Type B pancreatic cell (in vitro differentiated cells): ENCODE results near the gene ZMIZ1. TPM values are rescaled to one million over a fixed set of nuclear protein-coding genes. Genes with fewer than 3 reads are reported as not detected.

ENCODE experiments used
- DNase-seq: peaks from one replicate; pipeline ENCODE4 v3.0.0; 2021; ENCODE audit warnings: mixed read lengths; ENCODE audit not compliant: unreplicated experiment; ENCODE audit errors: extremely low spot score
- H3K27ac Mint-ChIP-seq: 2 replicates; pipeline ENCODE4 v1.8.0; 2021; ENCODE audit warnings: mild to moderate bottlenecking, mixed read lengths
- H3K27me3 Mint-ChIP-seq: 2 replicates; pipeline ENCODE4 v1.8.0; 2021; ENCODE audit warnings: mixed read lengths
- H3K36me3 Mint-ChIP-seq: 2 replicates; pipeline ENCODE4 v1.8.0; 2021; ENCODE audit warnings: mixed read lengths
- H3K4me1 Mint-ChIP-seq: one replicate; pipeline ENCODE4 v1.8.0; 2021; ENCODE audit warnings: mixed read lengths; ENCODE audit not compliant: unreplicated experiment
- H3K4me3 Mint-ChIP-seq: 2 replicates; pipeline ENCODE4 v1.8.0; 2021; ENCODE audit warnings: mild to moderate bottlenecking, mixed read lengths
- H3K9me3 Mint-ChIP-seq: 2 replicates; pipeline ENCODE4 v1.8.0; 2021; ENCODE audit warnings: mixed read lengths
- total RNA-seq: library from RNA; stranded (reverse); gene quantifications from 2 replicates; pipeline ENCODE4 v1.2.1, GENCODE V29; 2021; ENCODE audit warnings: low replicate concordance
- TF ChIP-seq, protein P1 (sequence below): fragments of 200-600 bp; sonication (generic); conservative IDR thresholded peaks from 2 replicates; pipeline ENCODE4 v1.5.0; 2021; ENCODE audit warnings: antibody characterized with exemption, mild to moderate bottlenecking

The ZMIZ1 gene
- total RNA-seq, 1 donor from 2014 or later = 102 TPM

DNA sequence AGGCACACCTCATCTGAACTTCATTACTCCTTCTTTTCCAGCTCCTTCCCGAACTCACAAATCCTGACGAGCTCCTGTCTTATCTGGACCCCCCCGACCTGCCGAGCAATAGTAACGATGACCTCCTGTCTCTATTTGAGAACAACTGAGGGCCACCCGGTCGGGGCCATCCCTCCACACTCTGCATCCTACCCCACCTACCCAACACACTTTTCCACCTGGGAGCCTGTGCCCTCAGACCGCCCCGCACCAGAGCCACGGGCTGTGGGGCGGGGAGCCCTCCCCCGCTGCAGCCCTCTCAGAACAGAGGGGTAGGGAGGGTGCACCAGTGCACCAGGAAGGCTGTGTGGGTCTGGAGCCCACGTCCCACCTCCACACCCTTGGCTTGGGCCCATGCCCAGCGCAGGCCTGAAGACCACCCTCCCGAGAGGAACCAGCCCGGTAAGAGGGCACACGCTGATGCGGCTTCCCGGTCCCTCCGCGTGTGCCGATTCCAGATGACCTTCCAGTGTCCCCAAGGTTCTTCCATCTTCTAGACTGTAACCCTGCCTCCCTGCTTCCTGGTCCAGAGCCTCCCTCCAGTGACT, 243.9 kb downstream of the ZMIZ1 start:
- Mint-ChIP-seq H3K4me1 (peaks cover 15% of the 10 kb centered on the region), H3K4me3 (no peak overlapping the region), H3K27me3 (no peaks in the 10 kb centered on the region), H3K9me3 (no peaks in the 10 kb centered on the region), H3K36me3 (peaks cover 8% of the 10 kb centered on the region), H3K27ac (no peak overlapping the region)
- TF ChIP-seq, protein P1, sequence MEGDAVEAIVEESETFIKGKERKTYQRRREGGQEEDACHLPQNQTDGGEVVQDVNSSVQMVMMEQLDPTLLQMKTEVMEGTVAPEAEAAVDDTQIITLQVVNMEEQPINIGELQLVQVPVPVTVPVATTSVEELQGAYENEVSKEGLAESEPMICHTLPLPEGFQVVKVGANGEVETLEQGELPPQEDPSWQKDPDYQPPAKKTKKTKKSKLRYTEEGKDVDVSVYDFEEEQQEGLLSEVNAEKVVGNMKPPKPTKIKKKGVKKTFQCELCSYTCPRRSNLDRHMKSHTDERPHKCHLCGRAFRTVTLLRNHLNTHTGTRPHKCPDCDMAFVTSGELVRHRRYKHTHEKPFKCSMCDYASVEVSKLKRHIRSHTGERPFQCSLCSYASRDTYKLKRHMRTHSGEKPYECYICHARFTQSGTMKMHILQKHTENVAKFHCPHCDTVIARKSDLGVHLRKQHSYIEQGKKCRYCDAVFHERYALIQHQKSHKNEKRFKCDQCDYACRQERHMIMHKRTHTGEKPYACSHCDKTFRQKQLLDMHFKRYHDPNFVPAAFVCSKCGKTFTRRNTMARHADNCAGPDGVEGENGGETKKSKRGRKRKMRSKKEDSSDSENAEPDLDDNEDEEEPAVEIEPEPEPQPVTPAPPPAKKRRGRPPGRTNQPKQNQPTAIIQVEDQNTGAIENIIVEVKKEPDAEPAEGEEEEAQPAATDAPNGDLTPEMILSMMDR = no peak
- DNase-seq = no peak

GRCh38 chr10:79313320-79313719, 244.6 kb downstream of the ZMIZ1 start:
- Mint-ChIP-seq H3K4me3 (no peak overlapping the region), H3K4me1 (peaks cover 21% of the 10 kb centered on the region), H3K9me3 (no peaks in the 10 kb centered on the region), H3K27me3 (no peaks in the 10 kb centered on the region), H3K36me3 (peaks cover 4% of the 10 kb centered on the region), H3K27ac (no peak overlapping the region)
- TF ChIP-seq, protein P1 = no peak
- DNase-seq = no peak

- peaks cover 25% of the 10 kb centered on the region for H3K4me1 Mint-ChIP-seq
- no peak for DNase-seq
- no peak overlapping the region for H3K4me3 Mint-ChIP-seq
- H3K9me3 Mint-ChIP-seq = no peaks in the 10 kb centered on the region
- peaks cover 4% of the 10 kb centered on the region for H3K36me3 Mint-ChIP-seq
- H3K27me3 Mint-ChIP-seq = no peaks in the 10 kb centered on the region
- peak overlapping the region; percentile 64 for H3K27ac Mint-ChIP-seq
- TF ChIP-seq, protein P1 = no peak
These were observed 245.2 kb downstream of the ZMIZ1 start for GRCh38 chr10:79313911-79314439.

- H3K27ac Mint-ChIP-seq = no peak overlapping the region
These were observed 246.2 kb downstream of the ZMIZ1 start for GRCh38 chr10:79314761-79315601.

DNA sequence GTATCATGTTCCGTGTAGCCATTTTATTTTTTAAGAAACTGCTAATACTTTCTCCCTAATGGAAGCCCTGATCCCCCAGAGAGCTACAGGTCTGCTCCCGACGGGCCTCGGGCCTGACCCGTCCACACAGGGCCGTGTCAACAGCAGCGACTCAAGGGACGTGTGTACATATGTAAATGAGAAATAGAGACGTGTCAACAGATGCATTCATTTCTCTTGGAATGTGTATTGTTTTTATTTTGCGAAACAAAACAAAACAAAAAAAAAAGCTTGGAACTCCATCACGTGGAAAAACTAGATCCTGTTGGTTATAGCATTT, 246.8 kb downstream of the ZMIZ1 start:
- Mint-ChIP-seq H3K4me3 (no peak overlapping the region), H3K4me1 (peaks cover 27% of the 10 kb centered on the region), H3K27me3 (no peaks in the 10 kb centered on the region), H3K27ac (no peak overlapping the region), H3K9me3 (no peaks in the 10 kb centered on the region), H3K36me3 (no peaks in the 10 kb centered on the region)
- DNase-seq = no peak
- TF ChIP-seq, protein P1 = no peak

More at GRCh38 chr10:79314761-79315601, 246.2 kb downstream of the ZMIZ1 start:
- Mint-ChIP-seq H3K27me3 (no peaks in the 10 kb centered on the region), H3K36me3 (no peaks in the 10 kb centered on the region), H3K4me1 (peaks cover 27% of the 10 kb centered on the region), H3K4me3 (no peak overlapping the region), H3K9me3 (no peaks in the 10 kb centered on the region)
- TF ChIP-seq, protein P1 = no peak
- DNase-seq = no peak
